Epidermal melanocyte (primary cell): ENCODE results near the gene RSPRY1.
A peak's percentile ranks its signal among the peaks of the same experiment; 100 is the strongest.

Experiments
- DNase-seq: peaks from one replicate; pipeline ENCODE4 v3.0.0; 2011; ENCODE audit warnings: low spot score; ENCODE audit not compliant: insufficient read length

Gene RSPRY1

GRCh38 chr16:57224651-57225335, 38.7 kb downstream of the RSPRY1 start:
- DNase-seq: no peak

GRCh38 chr16:57225978-57226377, 39.8 kb downstream of the RSPRY1 start:
- no peak for DNase-seq

GRCh38 chr16:57226701-57227621, 40.8 kb downstream of the RSPRY1 start:
- no peak for DNase-seq

DNA sequence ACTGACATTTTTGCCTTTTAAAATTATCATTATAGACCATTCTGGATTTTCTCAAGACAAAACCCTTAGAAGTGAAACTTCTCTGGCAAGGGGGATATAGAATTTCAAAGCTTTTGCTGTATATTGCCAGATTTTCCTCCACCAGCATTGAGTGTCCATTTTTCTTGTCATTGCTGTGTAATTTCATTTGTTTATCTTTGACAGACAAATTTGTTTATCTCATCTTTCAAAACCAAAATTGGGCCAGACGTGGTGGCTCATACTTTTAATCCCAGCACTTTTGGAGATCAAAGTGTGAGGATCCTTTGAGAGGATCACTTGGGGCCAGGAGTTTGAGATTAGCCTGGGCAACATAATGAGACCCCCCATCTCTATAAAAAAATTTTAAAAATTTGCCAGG, 43.0 kb downstream of the RSPRY1 start:
- no peak for DNase-seq

DNA sequence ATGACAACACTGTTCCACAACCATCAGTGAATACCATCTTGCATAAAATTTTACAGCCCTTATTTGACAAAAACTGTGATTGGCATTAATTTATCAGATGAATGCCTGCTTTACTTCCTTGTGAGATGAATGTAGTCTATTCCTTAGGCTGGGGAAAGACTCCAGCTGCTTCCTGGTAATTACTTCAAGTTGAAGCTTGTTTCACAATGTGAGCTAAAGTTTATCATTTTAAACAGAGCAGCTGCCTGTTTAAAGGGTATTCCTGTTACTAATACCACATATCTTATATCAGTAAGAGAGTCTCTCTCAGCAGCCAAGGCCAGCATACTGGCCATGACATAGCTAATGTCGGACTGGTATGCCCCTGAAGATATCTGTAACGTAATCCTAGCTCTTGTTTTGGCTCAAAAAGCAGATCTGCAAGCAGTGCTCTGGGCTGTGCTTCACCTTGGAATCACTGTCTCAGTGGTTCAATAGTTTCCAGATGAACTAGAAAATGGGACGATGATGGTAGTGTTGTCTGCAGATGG, 45.8 kb downstream of the RSPRY1 start:
- DNase-seq: no peak

DNA sequence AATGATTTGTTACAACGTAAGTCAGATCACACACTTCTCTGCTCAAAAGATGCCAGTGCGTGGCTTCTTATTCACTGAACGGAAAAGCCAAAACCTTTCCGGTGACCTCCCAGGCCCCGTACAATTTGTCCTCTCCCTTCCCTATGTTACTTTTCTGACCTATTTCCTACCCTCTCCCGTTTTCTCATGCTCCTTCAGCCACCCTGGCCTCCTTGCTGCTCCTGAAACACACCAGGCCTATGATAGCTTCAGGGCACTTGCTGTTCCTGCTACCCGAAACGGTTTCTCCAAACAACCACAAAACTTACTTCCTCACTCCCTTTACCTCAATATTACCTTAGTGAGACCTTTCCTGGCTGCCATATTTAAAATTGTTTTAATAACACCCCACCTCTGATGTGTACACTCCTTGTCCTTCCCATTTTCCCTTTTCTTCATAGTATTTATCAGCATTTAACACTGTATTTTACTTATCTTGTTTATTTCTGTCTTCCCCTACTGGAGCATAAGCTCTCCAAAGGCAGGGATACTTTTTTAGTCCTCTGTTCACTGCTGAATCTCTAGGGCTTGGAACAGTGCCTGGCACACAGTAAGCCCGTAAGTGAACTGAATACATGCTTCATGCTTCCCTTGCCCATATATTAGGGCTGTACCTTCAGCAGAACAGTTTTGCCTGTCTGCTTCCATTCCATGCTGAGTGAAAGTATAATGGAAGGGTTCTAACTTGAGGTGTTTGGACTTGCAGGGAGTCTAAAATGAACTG, 48.0 kb downstream of the RSPRY1 start:
- no peak for DNase-seq

DNA sequence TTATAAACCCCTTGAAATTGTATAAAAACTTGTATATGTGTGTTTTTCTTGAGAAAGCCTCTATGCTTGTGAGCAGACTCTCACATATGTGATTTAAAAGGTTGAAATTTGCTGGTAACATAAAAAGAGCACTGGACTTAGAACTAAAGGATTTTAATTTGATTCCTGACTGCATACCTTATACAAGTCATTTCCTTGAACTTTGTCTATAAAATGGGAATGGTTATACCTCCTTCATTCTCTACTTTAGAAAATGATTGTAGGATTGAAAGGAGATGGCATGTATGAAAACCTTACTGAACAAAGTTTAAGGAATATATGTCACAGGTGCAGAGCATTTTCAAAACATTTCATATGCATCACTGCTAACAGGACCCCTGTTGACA, 48.6 kb downstream of the RSPRY1 start:
- no peak for DNase-seq

- DNase-seq: no peak
Measured at GRCh38 chr16:57235128-57236021, 49.2 kb downstream of the RSPRY1 start.

DNA sequence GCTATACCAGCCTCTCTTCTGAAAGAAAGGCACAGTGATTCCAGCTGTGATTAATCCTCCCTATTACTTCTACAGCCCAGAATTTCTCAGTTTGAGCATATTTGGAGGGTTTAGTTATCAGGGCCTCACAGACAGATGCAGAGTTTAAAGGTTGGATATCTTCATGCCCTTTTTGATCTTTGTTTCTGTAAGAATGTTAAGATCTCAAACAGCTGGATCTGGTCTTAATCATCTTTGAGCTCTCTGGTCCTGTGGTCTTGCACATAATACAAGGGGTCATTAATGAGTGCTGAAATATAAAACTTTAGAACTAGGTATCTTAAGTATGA, 49.9 kb downstream of the RSPRY1 start:
- DNase-seq: no peak

DNA sequence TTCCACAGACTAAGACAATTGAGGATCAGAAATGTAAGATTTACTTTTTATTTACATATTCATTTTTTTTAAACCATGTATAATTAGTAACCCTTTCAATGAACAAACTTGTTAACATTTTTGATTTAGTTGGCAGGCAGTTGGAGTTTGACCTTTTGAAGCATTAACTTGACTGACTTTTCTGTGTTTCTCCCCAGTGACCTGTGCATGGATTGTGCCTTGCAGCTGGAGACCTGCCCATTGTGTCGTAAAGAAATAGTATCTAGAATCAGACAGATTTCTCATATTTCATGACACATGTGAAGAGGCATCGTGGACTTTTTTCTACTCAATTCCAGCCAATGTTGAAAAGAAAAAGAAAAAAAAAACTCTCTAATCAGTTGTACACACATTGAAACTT, 52.6 kb downstream of the RSPRY1 start:
- DNase-seq: no peak

DNA sequence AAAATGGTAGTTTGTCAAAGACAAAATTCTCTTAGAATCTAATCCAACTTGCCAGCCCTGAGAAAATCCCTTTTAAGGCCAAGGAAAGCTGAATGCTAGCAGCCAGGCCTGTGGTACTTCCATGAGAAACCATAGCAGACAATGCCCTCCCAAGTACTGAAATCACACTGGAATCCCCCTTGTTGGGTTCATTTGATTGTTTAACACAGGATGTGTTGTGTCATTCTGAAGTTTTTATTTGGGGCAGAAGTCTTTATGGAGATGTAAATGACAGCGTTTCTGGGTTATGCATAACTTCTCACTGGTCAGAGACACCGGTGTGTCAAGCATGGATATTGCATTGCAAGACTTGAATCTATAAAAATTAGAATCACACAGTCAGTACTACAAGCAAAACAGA, 53.0 kb downstream of the RSPRY1 start:
- DNase-seq: no peak

DNA sequence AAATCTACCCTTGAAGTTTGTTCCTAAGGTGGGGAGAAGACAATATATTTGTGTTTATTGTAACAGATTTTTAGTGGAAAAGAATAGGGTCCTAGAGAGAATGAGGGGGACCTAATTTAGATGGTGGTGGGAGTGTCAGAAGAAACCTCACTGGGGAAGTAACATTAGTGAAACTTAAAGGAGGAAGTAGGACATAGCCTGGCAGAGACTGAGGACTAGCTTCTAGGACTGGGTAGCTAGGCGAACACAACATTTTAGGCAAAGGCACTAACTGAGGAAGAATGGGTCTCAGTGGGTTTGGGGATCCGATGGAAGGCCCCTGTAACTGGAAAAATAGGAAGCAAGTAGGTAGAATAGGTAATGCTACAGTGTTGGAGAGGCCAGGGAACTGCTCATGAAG, 54.7 kb downstream of the RSPRY1 start:
- no peak for DNase-seq

DNA sequence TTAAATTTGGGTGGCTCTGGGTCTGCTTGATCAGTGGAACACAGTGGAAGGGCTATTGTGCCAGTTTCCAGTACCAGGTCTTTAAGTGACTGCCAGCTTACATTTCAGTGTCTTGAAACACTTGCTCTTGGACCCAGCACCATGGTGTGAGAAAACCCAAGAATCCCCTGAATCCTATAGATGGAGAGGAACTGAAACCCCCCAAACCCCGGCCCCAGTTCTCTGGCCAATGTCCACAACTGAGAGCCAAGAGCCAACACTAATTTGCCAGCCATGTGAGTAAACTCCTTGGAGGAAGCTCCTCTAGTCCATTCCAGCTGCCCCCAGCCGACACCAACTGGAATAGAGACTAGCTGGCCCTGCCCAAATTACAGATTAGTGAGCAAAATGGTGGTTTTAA, 56.5 kb downstream of the RSPRY1 start:
- DNase-seq: no peak

GRCh38 chr16:57244463-57244766, 58.3 kb downstream of the RSPRY1 start:
- DNase-seq: no peak

DNA sequence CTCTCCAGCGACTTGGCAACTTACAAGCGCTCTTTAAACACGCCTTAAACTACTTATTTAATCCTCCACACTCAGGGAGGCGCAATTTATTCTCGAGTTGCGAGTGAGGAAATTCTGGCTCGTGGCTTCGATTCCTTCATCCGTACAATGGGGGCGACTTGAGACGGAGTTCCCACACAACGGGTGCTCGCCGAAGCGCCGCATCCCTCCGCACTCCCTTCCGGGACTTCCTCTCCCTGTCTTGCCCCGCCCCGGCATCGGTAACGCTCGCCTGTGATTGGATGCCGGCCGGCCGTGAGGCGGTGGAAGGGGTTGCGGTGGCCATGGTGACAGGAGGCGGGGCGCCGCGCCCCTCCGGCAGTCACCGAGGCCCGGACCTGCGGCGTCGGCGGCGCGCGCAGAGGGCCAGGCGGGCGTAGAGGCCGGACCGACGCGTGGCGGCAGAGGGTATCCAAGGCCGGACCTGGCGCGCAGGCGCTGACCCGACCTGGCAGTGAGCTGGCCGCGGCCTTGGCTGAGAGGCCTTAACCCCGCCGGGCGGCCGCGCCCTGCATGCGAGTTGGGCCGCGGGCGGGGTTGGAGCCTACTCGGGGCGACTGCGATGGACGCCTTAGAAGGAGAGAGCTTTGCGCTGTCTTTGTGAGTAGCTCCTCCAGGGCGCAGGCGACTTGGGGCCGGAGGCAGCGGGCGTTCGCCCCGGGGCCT, 58.8 kb downstream of the RSPRY1 start, which contains the start of gene ARL2BP:
ARL2BP (plus strand) TSS at position 493 of the 705 bp plus-strand sequence; CDS start at position 602, 109 bp downstream.
- peak; percentile 98 for DNase-seq

DNA sequence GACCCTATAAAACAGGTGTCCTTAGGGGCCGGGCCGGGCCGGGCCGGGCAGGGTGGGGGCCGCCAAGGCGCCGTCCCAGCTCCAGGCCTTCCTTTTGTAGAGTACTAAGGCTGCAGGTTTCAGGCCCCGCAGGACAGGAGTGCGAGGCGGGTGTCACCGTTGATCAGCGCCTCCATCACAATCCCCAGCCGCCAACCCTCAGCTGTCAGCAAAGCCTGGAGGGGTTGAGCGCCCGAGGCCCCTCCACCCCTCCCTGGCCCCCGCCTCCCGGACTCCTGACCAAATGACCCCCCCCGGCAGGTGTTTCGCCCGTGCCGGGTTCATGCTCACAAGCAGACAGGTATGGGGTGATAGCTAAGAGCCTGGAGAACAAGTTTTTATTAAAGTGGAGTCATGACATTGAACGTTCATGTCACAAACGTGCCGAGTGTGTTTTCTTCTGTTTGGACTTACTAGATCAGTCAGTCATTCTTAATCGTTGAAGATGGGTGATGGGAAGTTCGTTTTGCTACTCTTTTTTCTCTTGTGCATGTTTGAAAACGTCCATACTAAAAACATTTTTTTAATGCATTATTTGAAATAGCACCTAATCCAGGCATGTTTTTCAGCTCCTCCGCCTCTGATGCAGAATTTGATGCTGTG, 59.5 kb downstream of the RSPRY1 start:
- no peak for DNase-seq

GRCh38 chr16:57251352-57251751, 65.2 kb downstream of the RSPRY1 start:
- no peak for DNase-seq

DNA sequence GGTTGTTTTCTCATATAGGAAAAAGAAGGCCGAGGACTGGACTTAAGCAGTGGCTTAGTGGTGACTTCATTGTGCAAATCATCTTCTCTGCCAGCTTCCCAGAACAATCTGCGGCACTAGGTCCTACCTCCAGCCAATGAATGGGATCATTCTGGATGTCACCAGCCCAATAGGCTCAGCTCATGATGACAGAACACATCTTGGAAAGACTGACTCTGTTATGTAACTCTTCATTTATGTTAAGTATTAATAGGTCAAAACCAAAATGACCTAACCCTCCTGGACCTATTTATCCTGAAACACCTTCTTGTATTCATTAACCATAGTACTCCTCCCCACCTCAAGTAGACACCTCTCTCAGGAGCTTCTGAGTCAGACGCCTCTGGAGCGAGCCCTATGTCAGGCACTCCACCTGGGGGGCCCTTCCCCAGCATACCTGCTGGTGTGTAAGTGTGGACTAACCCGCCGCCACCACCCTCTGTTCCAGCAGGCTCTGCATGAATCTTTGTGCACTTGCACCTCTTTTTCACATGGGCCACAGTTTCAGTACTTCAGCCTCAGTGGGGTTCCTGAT, 66.1 kb downstream of the RSPRY1 start:
- DNase-seq: no peak

DNA sequence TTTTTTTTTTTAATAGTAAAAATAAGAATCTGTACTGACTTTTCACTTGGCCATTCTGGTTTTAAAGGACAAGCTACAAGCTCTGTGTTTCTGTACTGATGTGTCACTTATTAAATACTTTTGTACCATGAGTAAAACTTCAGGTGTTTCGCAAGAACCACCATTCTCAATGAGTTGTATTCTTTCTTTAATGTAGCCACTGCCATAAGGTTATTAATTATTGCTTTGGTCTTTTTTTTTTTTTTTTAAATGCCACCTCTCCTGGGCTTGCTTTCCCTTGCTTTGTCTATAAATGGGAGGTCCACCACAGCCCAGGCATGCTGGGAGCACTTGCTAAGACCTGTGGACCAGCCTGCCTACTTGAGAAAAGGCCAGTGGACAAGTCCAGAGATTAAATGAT, 67.3 kb downstream of the RSPRY1 start:
- DNase-seq: no peak
